HEK293 (cell line): ENCODE measurements around the gene MRPL43.

Experiments
- CTCF ChIA-PET: fragments of 350-600 bp; formaldehyde crosslinking; extraction: SDS; loops from one replicate; lab custom pipeline; 2021; ENCODE audit warnings: antibody characterized with exemption; lab: Yijun Ruan, JAX
- POLR2A ChIA-PET: fragments of 300-600 bp; formaldehyde crosslinking; extraction: SDS; loops from one replicate; lab custom pipeline; 2020; ENCODE audit warnings: antibody characterized with exemption, inconsistent platforms; lab: Yijun Ruan, JAX
- H3K27ac ChIP-seq: fragments of 200-500 bp; sonication (Bioruptor generic); 2 replicates; pipeline ENCODE4 v1.5.1; 2014; ENCODE audit warnings: low read depth, low read length, control low read depth, inconsistent platforms; ENCODE audit errors: extremely low read depth
- H3K36me3 ChIP-seq, 2 experiments: fragments of 200-500 bp in 1 of 2; sonication (Bioruptor generic) in 1 of 2; 1 replicate in 1 of 2; 2 replicates in 1 of 2; pipeline ENCODE4 v1.5.1; 2014 to 2017; ENCODE audit warnings: inconsistent platforms in 2 of 2, low read length in 2 of 2; ENCODE audit not compliant: control insufficient read depth in 2 of 2, insufficient read depth in 1 of 2
- H3K4me1 ChIP-seq: fragments of 200-500 bp; sonication (Bioruptor generic); 2 replicates; pipeline ENCODE4 v1.5.1; 2014; ENCODE audit warnings: mild to moderate bottlenecking, low read length, inconsistent platforms; ENCODE audit not compliant: control insufficient read depth, insufficient read depth
- H3K4me3 ChIP-seq: 2 replicates; pipeline ENCODE4 v1.5.1; 2011; ENCODE audit warnings: low read depth, mild to moderate bottlenecking, control low read depth, low read length, moderate library complexity
- H3K9me3 ChIP-seq: fragments of 200-500 bp; sonication (Bioruptor generic); 2 replicates; pipeline ENCODE4 v1.5.1; 2014; ENCODE audit warnings: low read depth, low read length, inconsistent platforms; ENCODE audit not compliant: control insufficient read depth, insufficient read depth
- BCL11A ChIP-seq: fragments of 450-650 bp; formaldehyde crosslinking; IDR thresholded peaks from 2 replicates; pipeline ENCODE4 v1.5.1; 2016; ENCODE audit warnings: low read depth, missing biosample characterization, missing genetic modification characterization
- ELK4 ChIP-seq: IDR thresholded peaks from 2 replicates; pipeline ENCODE4 v1.6.1; 2011; ENCODE audit warnings: mild to moderate bottlenecking, low read depth, low read length, borderline replicate concordance
- GFI1B ChIP-seq: fragments of 450-650 bp; formaldehyde crosslinking; IDR thresholded peaks from 2 replicates; pipeline ENCODE4 v1.5.1; 2016; ENCODE audit warnings: missing biosample characterization, missing genetic modification characterization
- GLI4 ChIP-seq: fragments of 450-650 bp; formaldehyde crosslinking; IDR thresholded peaks from 2 replicates; pipeline ENCODE4 v1.5.1; 2016; ENCODE audit warnings: missing biosample characterization, missing genetic modification characterization
- GLIS1 ChIP-seq: fragments of 450-650 bp; formaldehyde crosslinking; IDR thresholded peaks from 2 replicates; pipeline ENCODE4 v1.5.1; 2016; ENCODE audit warnings: missing biosample characterization, missing genetic modification characterization
- GLIS2 ChIP-seq: fragments of 450-650 bp; formaldehyde crosslinking; IDR thresholded peaks from 2 replicates; pipeline ENCODE4 v1.5.1; 2016; ENCODE audit warnings: missing biosample characterization, missing genetic modification characterization
- KLF1 ChIP-seq: fragments of 450-650 bp; formaldehyde crosslinking; IDR thresholded peaks from 2 replicates; pipeline ENCODE4 v1.5.1; 2016; ENCODE audit warnings: missing biosample characterization, missing genetic modification characterization
- KLF8 ChIP-seq: fragments of 450-650 bp; formaldehyde crosslinking; IDR thresholded peaks from 2 replicates; pipeline ENCODE4 v1.5.1; 2016; ENCODE audit warnings: missing biosample characterization, missing genetic modification characterization
- OSR2 ChIP-seq: fragments of 450-650 bp; formaldehyde crosslinking; IDR thresholded peaks from 2 replicates; pipeline ENCODE4 v1.5.1; 2016; ENCODE audit warnings: missing biosample characterization, missing genetic modification characterization
- REPIN1 ChIP-seq: fragments of 450-650 bp; formaldehyde crosslinking; IDR thresholded peaks from 2 replicates; pipeline ENCODE4 v1.5.1; 2017; ENCODE audit warnings: missing biosample characterization, missing genetic modification characterization, low read depth
- SP7 ChIP-seq: fragments of 450-650 bp; formaldehyde crosslinking; IDR thresholded peaks from 2 replicates; pipeline ENCODE4 v1.5.1; 2016; ENCODE audit warnings: missing biosample characterization, missing genetic modification characterization
- TCF7L2 ChIP-seq: IDR thresholded peaks from 2 replicates; pipeline ENCODE4 v1.6.1; 2011; ENCODE audit warnings: low read depth, mild to moderate bottlenecking, inconsistent platforms, low read length, moderate library complexity, borderline replicate concordance
- ZFP37 ChIP-seq: fragments of 450-650 bp; formaldehyde crosslinking; IDR thresholded peaks from 2 replicates; pipeline ENCODE4 v1.5.1; 2016; ENCODE audit warnings: missing biosample characterization, missing genetic modification characterization
- ZFP41 ChIP-seq: fragments of 450-650 bp; formaldehyde crosslinking; IDR thresholded peaks from 2 replicates; pipeline ENCODE4 v1.5.1; 2016; ENCODE audit warnings: missing biosample characterization, missing genetic modification characterization, borderline replicate concordance
- ZNF157 ChIP-seq: fragments of 450-650 bp; formaldehyde crosslinking; IDR thresholded peaks from 2 replicates; pipeline ENCODE4 v1.5.1; 2016; ENCODE audit warnings: missing biosample characterization, missing genetic modification characterization
- ZNF202 ChIP-seq: fragments of 450-650 bp; formaldehyde crosslinking; IDR thresholded peaks from 2 replicates; pipeline ENCODE4 v1.5.1; 2016; ENCODE audit warnings: missing biosample characterization, missing genetic modification characterization, borderline replicate concordance
- ZNF211 ChIP-seq: fragments of 450-650 bp; formaldehyde crosslinking; IDR thresholded peaks from 2 replicates; pipeline ENCODE4 v1.5.1; 2016; ENCODE audit warnings: low read depth, missing biosample characterization, missing genetic modification characterization
- ZNF23 ChIP-seq: fragments of 450-650 bp; formaldehyde crosslinking; IDR thresholded peaks from 2 replicates; pipeline ENCODE4 v1.5.1; 2016; ENCODE audit warnings: missing biosample characterization, missing genetic modification characterization, borderline replicate concordance
- ZNF416 ChIP-seq: fragments of 450-650 bp; formaldehyde crosslinking; IDR thresholded peaks from 2 replicates; pipeline ENCODE4 v1.5.1; 2016; ENCODE audit warnings: missing biosample characterization, missing genetic modification characterization
- ZNF423 ChIP-seq: fragments of 450-650 bp; formaldehyde crosslinking; IDR thresholded peaks from 2 replicates; pipeline ENCODE4 v1.5.1; 2016; ENCODE audit warnings: missing biosample characterization, missing genetic modification characterization
- ZNF600 ChIP-seq: fragments of 450-650 bp; formaldehyde crosslinking; IDR thresholded peaks from 2 replicates; pipeline ENCODE4 v1.5.1; 2016; ENCODE audit warnings: missing biosample characterization, missing genetic modification characterization
- ZNF629 ChIP-seq: fragments of 450-650 bp; formaldehyde crosslinking; IDR thresholded peaks from 2 replicates; pipeline ENCODE4 v1.5.1; 2017; ENCODE audit warnings: missing biosample characterization, missing genetic modification characterization
- ZNF707 ChIP-seq: fragments of 450-650 bp; formaldehyde crosslinking; IDR thresholded peaks from 2 replicates; pipeline ENCODE4 v1.5.1; 2016; ENCODE audit warnings: missing biosample characterization, missing genetic modification characterization
- ZNF830 ChIP-seq: fragments of 450-650 bp; IDR thresholded peaks from 2 replicates; pipeline ENCODE4 v1.5.0; 2018; ENCODE audit warnings: missing biosample characterization, missing genetic modification characterization, low read depth, mild to moderate bottlenecking, moderate library complexity
- TF ChIP-seq, protein P1 (sequence below): fragments of 450-650 bp; formaldehyde crosslinking; IDR thresholded peaks from 2 replicates; pipeline ENCODE4 v1.5.1; 2016; ENCODE audit warnings: missing biosample characterization, missing genetic modification characterization
- TF ChIP-seq, protein P2 (sequence below): fragments of 450-650 bp; formaldehyde crosslinking; IDR thresholded peaks from 2 replicates; pipeline ENCODE4 v1.5.1; 2017; ENCODE audit warnings: missing biosample characterization, missing genetic modification characterization
- TF ChIP-seq, protein P3 (sequence below): fragments of 450-650 bp; formaldehyde crosslinking; IDR thresholded peaks from 2 replicates; pipeline ENCODE4 v1.5.1; 2016; ENCODE audit warnings: missing biosample characterization, missing genetic modification characterization

The MRPL43 gene

DNA sequence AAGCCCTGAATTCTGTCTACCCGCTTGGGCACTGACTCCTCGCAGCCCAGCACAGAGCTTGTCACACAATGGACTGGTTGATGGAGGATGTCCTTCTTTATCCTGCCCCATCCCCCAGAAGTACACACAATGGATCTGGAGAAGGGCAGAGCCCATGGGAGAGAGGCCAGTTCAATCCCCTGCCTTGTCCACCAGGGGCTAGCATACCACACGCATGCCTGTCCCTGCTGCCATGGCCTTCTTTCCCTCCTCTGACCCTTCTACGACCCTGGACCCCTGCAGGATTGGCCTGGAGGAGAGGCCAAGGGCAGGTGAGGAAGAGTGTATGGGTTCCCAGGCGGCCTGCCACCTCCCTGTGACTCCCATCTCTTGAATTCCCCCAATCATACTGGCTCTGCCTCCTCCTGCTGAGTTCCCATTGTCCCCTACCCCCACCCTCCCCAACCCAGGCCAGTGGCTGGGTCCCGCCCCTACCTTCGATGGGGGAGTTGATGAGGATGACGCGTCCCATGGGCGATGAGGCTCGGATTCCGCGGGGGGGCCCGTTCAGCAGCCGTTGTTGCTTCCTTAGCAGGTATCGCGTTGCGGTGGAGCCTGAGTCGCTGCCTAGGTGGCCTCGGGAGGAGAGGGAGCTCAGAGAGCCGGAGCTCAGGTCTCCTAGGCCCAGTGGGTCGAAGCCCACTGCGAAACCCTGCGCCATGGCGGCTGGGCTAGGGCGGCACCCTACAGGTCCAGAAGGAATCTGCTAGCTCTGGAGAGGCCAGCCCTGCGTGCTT, 42.4 kb upstream of the MRPL43 start:
- ChIA-PET POLR2A (interaction anchor here (0.5 to 2.6 kb wide), 4 partner anchors 13 to 152 kb away, joined by 3 to 29 read pairs (median 6); no protein-coding TSS in a partner anchor), CTCF (interaction anchor here (0.6 to 6.9 kb wide), 12 partner anchors 11 to 113 kb away, joined by 3 to 129 read pairs (median 5); no protein-coding TSS in a partner anchor)
- TF ChIP-seq REPIN1 (tag by site-specific recombination) (no peak), ELK4 (no peak), ZNF23 (tag by site-specific recombination) (no peak), ZNF600 (tag by site-specific recombination) (peak; percentile 50; the same call in 1 of the 2 replicates), KLF8 (tag by site-specific recombination) (no peak), ZNF211 (tag by site-specific recombination) (no peak), GFI1B (no peak), GLIS1 (tag by site-specific recombination) (peak; percentile 49; the same call in 1 of the 2 replicates), OSR2 (peak; percentile 55), TCF7L2 (no peak), SP7 (tag by site-specific recombination) (0 out of 2 replicates have a peak, but pooled peaks have one; percentile 12), ZFP37 (tag by site-specific recombination) (no peak), GLIS2 (tag by site-specific recombination) (0 out of 2 replicates have a peak, but pooled peaks have one; percentile 20), GLI4 (tag by site-specific recombination) (no peak), ZNF629 (tag by site-specific recombination) (peak; percentile 26; the same call in 1 of the 2 replicates), ZNF423 (tag by site-specific recombination) (no peak)
- TF ChIP-seq, protein P1, sequence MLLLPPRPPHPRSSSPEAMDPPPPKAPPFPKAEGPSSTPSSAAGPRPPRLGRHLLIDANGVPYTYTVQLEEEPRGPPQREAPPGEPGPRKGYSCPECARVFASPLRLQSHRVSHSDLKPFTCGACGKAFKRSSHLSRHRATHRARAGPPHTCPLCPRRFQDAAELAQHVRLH (tag by site-specific recombination), result no peak
- H3K9me3 ChIP-seq, result no peaks in the 10 kb centered on the region
- no peak overlapping the region for H3K27ac ChIP-seq
- peaks cover 20% of the 10 kb centered on the region for H3K4me1 ChIP-seq
- no peaks in the 10 kb centered on the region for H3K36me3 ChIP-seq
- no peak overlapping the region for H3K4me3 ChIP-seq

- Histone ChIP-seq H3K27ac (no peak overlapping the region), H3K4me3 (no peak overlapping the region), H3K9me3 (no peaks in the 10 kb centered on the region), H3K36me3 (no peaks in the 10 kb centered on the region), H3K4me1 (peaks cover 20% of the 10 kb centered on the region)
- POLR2A ChIA-PET, result interaction anchor here (0.7 to 1.0 kb wide), 3 partner anchors 14 to 111 kb away, joined by 3 read pairs; no protein-coding TSS in a partner anchor
- CTCF ChIA-PET, result interaction anchor here (0.6 to 6.9 kb wide), 12 partner anchors 12 to 325 kb away, joined by 3 to 129 read pairs (median 5); no protein-coding TSS in a partner anchor
- no peak for TF ChIP-seq ZNF830 (tag by site-specific recombination)
- TF ChIP-seq, protein P2, sequence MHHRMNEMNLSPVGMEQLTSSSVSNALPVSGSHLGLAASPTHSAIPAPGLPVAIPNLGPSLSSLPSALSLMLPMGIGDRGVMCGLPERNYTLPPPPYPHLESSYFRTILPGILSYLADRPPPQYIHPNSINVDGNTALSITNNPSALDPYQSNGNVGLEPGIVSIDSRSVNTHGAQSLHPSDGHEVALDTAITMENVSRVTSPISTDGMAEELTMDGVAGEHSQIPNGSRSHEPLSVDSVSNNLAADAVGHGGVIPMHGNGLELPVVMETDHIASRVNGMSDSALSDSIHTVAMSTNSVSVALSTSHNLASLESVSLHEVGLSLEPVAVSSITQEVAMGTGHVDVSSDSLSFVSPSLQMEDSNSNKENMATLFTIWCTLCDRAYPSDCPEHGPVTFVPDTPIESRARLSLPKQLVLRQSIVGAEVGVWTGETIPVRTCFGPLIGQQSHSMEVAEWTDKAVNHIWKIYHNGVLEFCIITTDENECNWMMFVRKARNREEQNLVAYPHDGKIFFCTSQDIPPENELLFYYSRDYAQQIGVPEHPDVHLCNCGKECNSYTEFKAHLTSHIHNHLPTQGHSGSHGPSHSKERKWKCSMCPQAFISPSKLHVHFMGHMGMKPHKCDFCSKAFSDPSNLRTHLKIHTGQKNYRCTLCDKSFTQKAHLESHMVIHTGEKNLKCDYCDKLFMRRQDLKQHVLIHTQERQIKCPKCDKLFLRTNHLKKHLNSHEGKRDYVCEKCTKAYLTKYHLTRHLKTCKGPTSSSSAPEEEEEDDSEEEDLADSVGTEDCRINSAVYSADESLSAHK (tag by site-specific recombination), result no peak
- no peak for TF ChIP-seq ZNF157 (tag by site-specific recombination)
- TF ChIP-seq KLF1 (tag by site-specific recombination), result no peak
- no peak for TF ChIP-seq GFI1B
- no peak for TF ChIP-seq ZFP41 (tag by site-specific recombination)
- TF ChIP-seq, protein P3, sequence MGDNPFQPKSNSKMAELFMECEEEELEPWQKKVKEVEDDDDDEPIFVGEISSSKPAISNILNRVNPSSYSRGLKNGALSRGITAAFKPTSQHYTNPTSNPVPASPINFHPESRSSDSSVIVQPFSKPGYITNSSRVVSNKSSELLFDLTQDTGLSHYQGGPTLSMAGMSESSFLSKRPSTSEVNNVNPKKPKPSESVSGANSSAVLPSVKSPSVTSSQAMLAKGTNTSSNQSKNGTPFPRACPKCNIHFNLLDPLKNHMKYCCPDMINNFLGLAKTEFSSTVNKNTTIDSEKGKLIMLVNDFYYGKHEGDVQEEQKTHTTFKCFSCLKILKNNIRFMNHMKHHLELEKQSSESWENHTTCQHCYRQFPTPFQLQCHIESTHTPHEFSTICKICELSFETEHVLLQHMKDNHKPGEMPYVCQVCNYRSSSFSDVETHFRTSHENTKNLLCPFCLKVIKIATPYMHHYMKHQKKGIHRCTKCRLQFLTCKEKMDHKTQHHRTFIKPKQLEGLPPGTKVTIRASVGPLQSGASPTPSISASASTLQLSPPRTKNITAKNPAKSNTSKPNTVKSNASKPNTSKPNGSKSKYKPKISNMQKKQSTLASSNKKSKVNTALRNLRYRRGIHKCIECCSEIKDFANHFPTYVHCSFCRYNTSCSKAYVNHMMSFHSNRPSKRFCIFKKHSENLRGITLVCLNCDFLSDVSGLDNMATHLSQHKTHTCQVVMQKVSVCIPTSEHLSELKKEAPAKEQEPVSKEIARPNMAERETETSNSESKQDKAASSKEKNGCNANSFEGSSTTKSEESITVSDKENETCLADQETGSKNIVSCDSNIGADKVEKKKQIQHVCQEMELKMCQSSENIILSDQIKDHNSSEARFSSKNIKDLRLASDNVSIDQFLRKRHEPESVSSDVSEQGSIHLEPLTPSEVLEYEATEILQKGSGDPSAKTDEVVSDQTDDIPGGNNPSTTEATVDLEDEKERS (tag by site-specific recombination), result no peak
- TF ChIP-seq ZNF707 (tag by site-specific recombination), result no peak
- TF ChIP-seq ZNF416 (tag by site-specific recombination), result no peak
- TF ChIP-seq BCL11A, result no peak
- no peak for TF ChIP-seq ZNF202 (tag by site-specific recombination)
Observed at GRCh38 chr10:101028446-101029337, 41.4 kb upstream of the MRPL43 start.
